Keratinocyte (primary cell): ENCODE results near the gene DSCAML1. TPM values are rescaled to one million over a fixed set of nuclear protein-coding genes. Genes with fewer than 3 reads are reported as not detected.

Experiments
- DNase-seq: peaks from one replicate; pipeline ENCODE4 v3.0.0-alpha.2; 2011; ENCODE audit warnings: low read depth, missing footprints, low spot score
- FAIRE-seq: peaks from 2 replicates; lab custom pipeline; 2011; peaks lifted over from hg19 to GRCh38; lab: Jason Lieb, UNC
- H2AFZ ChIP-seq: 2 replicates; pipeline ENCODE4 v1.6.0; 2012; ENCODE audit warnings: low read length, control low read depth, inconsistent platforms; ENCODE audit not compliant: control insufficient read depth
- H3K27ac ChIP-seq: 2 replicates; pipeline ENCODE4 v1.5.1; 2011; ENCODE audit warnings: low read length; ENCODE audit not compliant: control insufficient read depth, insufficient read depth
- H3K27me3 ChIP-seq: 3 replicates; pipeline ENCODE4 v1.6.0; 2011; ENCODE audit warnings: low read length; ENCODE audit not compliant: control insufficient read depth, insufficient read depth; ENCODE audit errors: extremely low read depth
- H3K36me3 ChIP-seq, 2 experiments: 2 replicates in 1 of 2; 3 replicates in 1 of 2; pipeline ENCODE4 v1.5.1; 2011; ENCODE audit warnings: low read length in 2 of 2, mild to moderate bottlenecking in 1 of 2; ENCODE audit not compliant: control insufficient read depth in 2 of 2, insufficient read depth in 2 of 2; ENCODE audit errors: extremely low read depth in 1 of 2
- H3K4me1 ChIP-seq: 3 replicates; pipeline ENCODE4 v1.5.1; 2011; ENCODE audit warnings: low read length; ENCODE audit not compliant: control insufficient read depth, insufficient read depth; ENCODE audit errors: extremely low read depth
- H3K4me2 ChIP-seq: 3 replicates; pipeline ENCODE4 v1.6.0; 2011; ENCODE audit warnings: low read depth, low read length; ENCODE audit not compliant: control insufficient read depth, insufficient read depth; ENCODE audit errors: extremely low read depth
- H3K4me3 ChIP-seq, 3 experiments: fragments of 200-600 bp in 1 of 3; sonication (generic) in 1 of 3; 2 replicates in 2 of 3; 3 replicates in 1 of 3; pipeline ENCODE4 v1.5.1; 2011 to 2016; ENCODE audit warnings: low read length in 3 of 3, mild to moderate bottlenecking in 3 of 3, control low read depth in 2 of 3, inconsistent platforms in 1 of 3, low read depth in 1 of 3, mixed read lengths in 1 of 3, mixed run types in 1 of 3, moderate library complexity in 1 of 3; ENCODE audit not compliant: control insufficient read depth in 2 of 3, insufficient read depth in 2 of 3; ENCODE audit errors: extremely low read depth in 1 of 3
- H3K79me2 ChIP-seq: 2 replicates; pipeline ENCODE4 v1.6.0; 2012; ENCODE audit warnings: low read length; ENCODE audit not compliant: control insufficient read depth, insufficient read depth
- H3K9ac ChIP-seq: 3 replicates; pipeline ENCODE4 v1.6.0; 2011; ENCODE audit warnings: low read length; ENCODE audit not compliant: control insufficient read depth, insufficient read depth; ENCODE audit errors: extremely low read depth
- H3K9me1 ChIP-seq: 3 replicates; pipeline ENCODE4 v1.6.0; 2011; ENCODE audit warnings: low read length; ENCODE audit not compliant: control insufficient read depth, insufficient read depth; ENCODE audit errors: extremely low read depth
- H3K9me3 ChIP-seq: 2 replicates; pipeline ENCODE4 v1.5.1; 2012; ENCODE audit warnings: low read depth, low read length; ENCODE audit not compliant: control insufficient read depth
- H4K20me1 ChIP-seq: 3 replicates; pipeline ENCODE4 v1.6.0; 2011; ENCODE audit warnings: low read length; ENCODE audit not compliant: control insufficient read depth, insufficient read depth; ENCODE audit errors: extremely low read depth
- EZH2 ChIP-seq: IDR thresholded peaks from one replicate; pipeline ENCODE4 v1.6.1; 2012; ENCODE audit warnings: inconsistent platforms, mild to moderate bottlenecking, low read length, moderate library complexity
- dilution Hi-C: fragments of 300-500 bp; cut with MboI; formaldehyde crosslinking; loops from one replicate; pipeline ENCODE4 v1.7.0; 2020; ENCODE audit warnings: low sequenced_read_pairs; ENCODE audit not compliant: extremely low pct_ligation_motif_present
- polyA plus RNA-seq, 5 experiments: library from polyadenylated mRNA; depleted of rRNA in 3 of 5; stranded (reverse) in 3 of 5; stranded (forward) in 1 of 5; unstranded in 1 of 5; fragments of >200 nt; gene quantifications; 1 replicate in 1 of 5; 2 replicates in 3 of 5; 3 replicates in 1 of 5; pipeline versions ENCODE4 v1.2.1 to v1.2.3, GENCODE V29; 2011 to 2012; ENCODE audit warnings: missing spikeins in 2 of 5, low read depth in 1 of 5, low replicate concordance in 1 of 5
- TF ChIP-seq, protein P1 (sequence below), 3 experiments: IDR thresholded peaks in 1 of 3; conservative IDR thresholded peaks in 1 of 3; optimal IDR thresholded peaks in 1 of 3; 2 replicates in 2 of 3; 3 replicates in 1 of 3; pipeline versions ENCODE3 to v1.5.1; 2011; ENCODE audit warnings: low read length in 3 of 3, mild to moderate bottlenecking in 3 of 3, moderate library complexity in 2 of 3, control low read depth in 1 of 3, inconsistent platforms in 1 of 3; ENCODE audit not compliant: insufficient read depth in 2 of 3; ENCODE audit errors: extremely low read depth in 1 of 3

The DSCAML1 gene
- polyA plus RNA-seq, 1 donor (not counting 4 experiments of a cell fraction or from before 2014, with no cell fraction given) = not detected

DNA sequence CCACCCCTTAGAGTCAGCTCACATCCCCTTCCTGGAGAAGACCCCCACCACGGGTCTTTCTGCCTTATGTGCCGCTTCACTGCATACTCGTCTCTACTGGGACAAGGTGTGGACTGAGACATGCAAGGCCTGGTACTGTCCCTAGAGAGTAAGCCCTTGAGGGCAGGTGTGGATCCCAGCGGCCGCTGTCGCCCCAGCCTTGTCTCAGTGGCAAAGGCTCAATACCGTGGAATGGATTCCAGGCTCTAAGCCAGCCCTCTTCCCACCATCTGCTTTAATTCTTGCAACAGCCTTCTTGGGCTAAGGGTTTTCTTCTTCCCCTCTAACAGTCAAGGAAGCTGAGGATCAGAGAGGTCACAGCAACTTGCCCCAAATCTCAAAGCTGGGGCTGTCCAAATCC, 249.1 kb downstream of the DSCAML1 start:
- no peaks in the 10 kb centered on the region for H4K20me1 ChIP-seq
- TF ChIP-seq EZH2 = no peak
- TF ChIP-seq, protein P1, sequence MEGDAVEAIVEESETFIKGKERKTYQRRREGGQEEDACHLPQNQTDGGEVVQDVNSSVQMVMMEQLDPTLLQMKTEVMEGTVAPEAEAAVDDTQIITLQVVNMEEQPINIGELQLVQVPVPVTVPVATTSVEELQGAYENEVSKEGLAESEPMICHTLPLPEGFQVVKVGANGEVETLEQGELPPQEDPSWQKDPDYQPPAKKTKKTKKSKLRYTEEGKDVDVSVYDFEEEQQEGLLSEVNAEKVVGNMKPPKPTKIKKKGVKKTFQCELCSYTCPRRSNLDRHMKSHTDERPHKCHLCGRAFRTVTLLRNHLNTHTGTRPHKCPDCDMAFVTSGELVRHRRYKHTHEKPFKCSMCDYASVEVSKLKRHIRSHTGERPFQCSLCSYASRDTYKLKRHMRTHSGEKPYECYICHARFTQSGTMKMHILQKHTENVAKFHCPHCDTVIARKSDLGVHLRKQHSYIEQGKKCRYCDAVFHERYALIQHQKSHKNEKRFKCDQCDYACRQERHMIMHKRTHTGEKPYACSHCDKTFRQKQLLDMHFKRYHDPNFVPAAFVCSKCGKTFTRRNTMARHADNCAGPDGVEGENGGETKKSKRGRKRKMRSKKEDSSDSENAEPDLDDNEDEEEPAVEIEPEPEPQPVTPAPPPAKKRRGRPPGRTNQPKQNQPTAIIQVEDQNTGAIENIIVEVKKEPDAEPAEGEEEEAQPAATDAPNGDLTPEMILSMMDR (optimal IDR thresholded peaks at IDR 0.05 in 1 of 3, IDR thresholded peaks at IDR 0.05 in 1 of 3, conservative IDR thresholded peaks at IDR 0.05 in 1 of 3; ENCODE audit: extremely low read depth in 1 of 3, insufficient read depth in 2 of 3, low read length in 3 of 3) = no peak
- no peaks in the 10 kb centered on the region for H3K9me1 ChIP-seq
- H3K9me3 ChIP-seq = no peaks in the 10 kb centered on the region
- no peak overlapping the region for H3K4me3 ChIP-seq
- no peak overlapping the region for H2AFZ ChIP-seq
- H3K9ac ChIP-seq = no peak overlapping the region
- H3K27ac ChIP-seq = no peak overlapping the region
- no peaks in the 10 kb centered on the region for H3K36me3 ChIP-seq
- H3K79me2 ChIP-seq = no peaks in the 10 kb centered on the region
- no peak for DNase-seq
- dilution Hi-C loops = no loop called here
- H3K4me1 ChIP-seq = no peaks in the 10 kb centered on the region
- no peak overlapping the region for H3K4me2 ChIP-seq
- H3K27me3 ChIP-seq = peaks cover 24% of the 10 kb centered on the region
- FAIRE-seq = no peak

DNA sequence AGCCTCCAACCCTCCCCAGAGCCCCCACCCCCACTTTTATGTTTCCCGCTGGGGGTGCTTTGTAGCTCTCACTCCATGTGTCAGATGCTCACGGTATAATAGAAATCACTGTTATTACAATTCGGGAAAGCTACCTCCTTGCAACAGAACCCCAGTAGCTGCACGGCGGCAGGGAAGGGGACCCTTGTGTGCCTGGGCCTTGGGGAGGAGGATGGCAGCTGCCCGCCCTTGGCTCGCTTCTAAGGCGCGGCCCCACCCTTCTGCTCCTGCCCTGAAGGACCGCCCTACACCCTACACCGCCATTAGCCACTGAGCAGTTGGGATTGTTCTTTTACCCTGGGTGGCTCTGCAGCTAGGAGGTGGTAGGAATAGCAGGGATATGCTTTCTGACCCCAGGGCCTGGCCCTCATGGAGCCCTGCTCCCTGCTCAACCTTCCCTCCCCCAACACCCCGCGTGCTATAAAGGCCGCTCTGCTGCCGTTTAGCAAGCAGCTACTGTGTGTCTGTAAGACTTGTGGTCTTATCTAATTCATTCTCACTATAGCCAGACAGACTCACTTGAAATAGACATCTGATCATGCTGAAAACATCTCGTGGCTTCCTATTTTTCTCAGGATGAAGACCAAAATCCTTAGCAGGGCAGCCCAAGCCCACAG, 249.7 kb downstream of the DSCAML1 start:
- H3K9ac ChIP-seq = no peak overlapping the region
- H3K4me3 ChIP-seq = no peak overlapping the region
- H3K27ac ChIP-seq = no peak overlapping the region
- no peaks in the 10 kb centered on the region for H4K20me1 ChIP-seq
- no peak overlapping the region for H3K4me2 ChIP-seq
- no peaks in the 10 kb centered on the region for H3K36me3 ChIP-seq
- no peaks in the 10 kb centered on the region for H3K4me1 ChIP-seq
- H3K9me1 ChIP-seq = no peaks in the 10 kb centered on the region
- dilution Hi-C loops = no loop called here
- H3K27me3 ChIP-seq = peaks cover 18% of the 10 kb centered on the region
- TF ChIP-seq, protein P1 (optimal IDR thresholded peaks at IDR 0.05 in 1 of 3, IDR thresholded peaks at IDR 0.05 in 1 of 3, conservative IDR thresholded peaks at IDR 0.05 in 1 of 3; ENCODE audit: extremely low read depth in 1 of 3, insufficient read depth in 2 of 3, low read length in 3 of 3) = no peak
- no peak for TF ChIP-seq EZH2
- H3K9me3 ChIP-seq = no peaks in the 10 kb centered on the region
- FAIRE-seq (no peak), DNase-seq (no peak)
- no peak overlapping the region for H2AFZ ChIP-seq
- H3K79me2 ChIP-seq = no peaks in the 10 kb centered on the region
